HUES64 (cell line): ENCODE measurements around the gene CORO6. TPM values are rescaled to one million over a fixed set of nuclear protein-coding genes. Genes with fewer than 3 reads are reported as not detected.

ENCODE experiments used
- H3K27ac ChIP-seq: 2 replicates; pipeline ENCODE4 v1.7.0; 2013; ENCODE audit warnings: low read depth, low read length, inconsistent platforms
- H3K27me3 ChIP-seq: 2 replicates; pipeline ENCODE4 v1.6.1; 2013; ENCODE audit warnings: mild to moderate bottlenecking, low read length; ENCODE audit not compliant: insufficient read depth
- H3K36me3 ChIP-seq: 2 replicates; pipeline ENCODE4 v1.6.1; 2013; ENCODE audit warnings: mild to moderate bottlenecking, low read length; ENCODE audit not compliant: insufficient read depth
- H3K4me1 ChIP-seq: 2 replicates; pipeline ENCODE4 v1.6.1; 2013; ENCODE audit warnings: mild to moderate bottlenecking, low read length, moderate library complexity; ENCODE audit not compliant: insufficient read depth
- H3K4me3 ChIP-seq: 2 replicates; pipeline ENCODE4 v1.5.1; 2013; ENCODE audit warnings: mild to moderate bottlenecking, low read length, moderate library complexity
- H3K9ac ChIP-seq: 2 replicates; pipeline ENCODE4 v1.6.1; 2013; ENCODE audit warnings: mild to moderate bottlenecking, low read depth, low read length
- H3K9me3 ChIP-seq: 2 replicates; pipeline ENCODE4 v1.6.1; 2013; ENCODE audit warnings: low read depth, low read length; ENCODE audit not compliant: insufficient read depth
- WGBS: fragments of 150-250, 120-280 bp; methylation state at CpG from one replicate; pipeline ENCODE4 v1.1.7; 2013; ENCODE audit warnings: missing lambda C conversion rate; 5-methylcytosine and 5-hydroxymethylcytosine counted together
- polyA plus RNA-seq, 2 experiments: library from polyadenylated mRNA; stranded (reverse); fragments of 50-300 nt; gene quantifications; one replicate each; pipeline ENCODE4 v1.2.3, GENCODE V29; 2013

CORO6 gene
- 1.1 TPM for polyA plus RNA-seq (2013, experiment 1 of 2)
- polyA plus RNA-seq (2013, experiment 2 of 2) = 2.1 TPM

- peaks cover 7% of the 10 kb centered on the region for H3K4me1 ChIP-seq
- H3K9ac ChIP-seq = peak within 1 kb of the TSS; percentile 83
- no peaks in the 10 kb centered on the region for H3K36me3 ChIP-seq
- no peaks in the 10 kb centered on the region for H3K9me3 ChIP-seq
- H3K27ac ChIP-seq = peak within 1 kb of the TSS; percentile 73; the same call in 1 of the 2 replicates
- peak within 1 kb of the TSS; percentile 72 for H3K4me3 ChIP-seq
- peaks cover 50% of the 10 kb centered on the region for H3K27me3 ChIP-seq
- WGBS = 1% methylated on average over 77 of the region's 77 CpGs
These were observed at the start of gene CORO6 for GRCh38 chr17:29622337-29623282. TSS of gene CORO6 (minus strand) at chr17:29622912. CDS start at chr17:29621421, 1,491 bp downstream.

- Histone ChIP-seq H3K9ac (no peak overlapping the region), H3K36me3 (peaks cover 14% of the 10 kb centered on the region), H3K27ac (no peak overlapping the region), H3K4me1 (no peaks in the 10 kb centered on the region), H3K9me3 (no peaks in the 10 kb centered on the region), H3K27me3 (no peaks in the 10 kb centered on the region), H3K4me3 (no peak overlapping the region)
- 95% methylated on average over 5 of the region's 5 CpGs for WGBS
These were observed 48.9 kb upstream of the CORO6 start for GRCh38 chr17:29671661-29672060.

- no peaks in the 10 kb centered on the region for H3K9me3 ChIP-seq
- peaks cover 17% of the 10 kb centered on the region for H3K36me3 ChIP-seq
- no peaks in the 10 kb centered on the region for H3K27me3 ChIP-seq
- no peak overlapping the region for H3K9ac ChIP-seq
- H3K4me3 ChIP-seq = no peak overlapping the region
- H3K4me1 ChIP-seq = no peaks in the 10 kb centered on the region
- H3K27ac ChIP-seq = no peak overlapping the region
These were observed 46.6 kb upstream of the CORO6 start for GRCh38 chr17:29669266-29669665.

GRCh38 chr17:29667969-29668368 lies 45.3 kb upstream of the CORO6 start:
- Histone ChIP-seq H3K27ac (no peak overlapping the region), H3K27me3 (no peaks in the 10 kb centered on the region), H3K9me3 (no peaks in the 10 kb centered on the region), H3K4me3 (no peak overlapping the region), H3K36me3 (peaks cover 17% of the 10 kb centered on the region), H3K9ac (no peak overlapping the region), H3K4me1 (peaks cover 5% of the 10 kb centered on the region)

- no peaks in the 10 kb centered on the region for H3K9me3 ChIP-seq
- peaks cover 7% of the 10 kb centered on the region for H3K4me1 ChIP-seq
- no peaks in the 10 kb centered on the region for H3K27me3 ChIP-seq
- H3K27ac ChIP-seq = no peak overlapping the region
- peaks cover 9% of the 10 kb centered on the region; the same call in 1 of the 2 replicates for H3K36me3 ChIP-seq
- no CpG with 5 or more reads among the region's 1 CpG for WGBS
- no peak overlapping the region for H3K9ac ChIP-seq
- H3K4me3 ChIP-seq = no peak overlapping the region
These were observed 42.7 kb upstream of the CORO6 start for GRCh38 chr17:29665481-29665810.

- H3K9ac ChIP-seq = no peak overlapping the region
- H3K4me3 ChIP-seq = no peak overlapping the region
- no peaks in the 10 kb centered on the region for H3K27me3 ChIP-seq
- peaks cover 9% of the 10 kb centered on the region; the same call in 1 of the 2 replicates for H3K36me3 ChIP-seq
- H3K4me1 ChIP-seq = peaks cover 7% of the 10 kb centered on the region
- no peaks in the 10 kb centered on the region for H3K9me3 ChIP-seq
- H3K27ac ChIP-seq = no peak overlapping the region
- WGBS = 100% methylated on average over 1 of the region's 2 CpGs
These were observed 42.2 kb upstream of the CORO6 start for GRCh38 chr17:29664743-29665480.

- peaks cover 9% of the 10 kb centered on the region; the same call in 1 of the 2 replicates for H3K36me3 ChIP-seq
- no peaks in the 10 kb centered on the region for H3K9me3 ChIP-seq
- H3K27ac ChIP-seq = peak overlapping the region; percentile 46; the same call in 1 of the 2 replicates
These were observed 40.4 kb upstream of the CORO6 start for GRCh38 chr17:29663155-29663554.

GRCh38 chr17:29661213-29661612 lies 38.5 kb upstream of the CORO6 start:
- H3K4me3 ChIP-seq = no peak overlapping the region
- no peak overlapping the region for H3K27ac ChIP-seq
- H3K9ac ChIP-seq = no peak overlapping the region
- WGBS = 89% methylated on average over 2 of the region's 2 CpGs
- peaks cover 7% of the 10 kb centered on the region for H3K4me1 ChIP-seq
- H3K27me3 ChIP-seq = no peaks in the 10 kb centered on the region
- H3K9me3 ChIP-seq = no peaks in the 10 kb centered on the region
- no peaks in the 10 kb centered on the region; the same call in 1 of the 2 replicates for H3K36me3 ChIP-seq

More at GRCh38 chr17:29663155-29663554, 40.4 kb upstream of the CORO6 start:
- H3K27me3 ChIP-seq = no peaks in the 10 kb centered on the region
- peak overlapping the region; percentile 51 for H3K9ac ChIP-seq
- H3K4me1 ChIP-seq = peaks cover 7% of the 10 kb centered on the region
- WGBS = 47% methylated on average over 1 of the region's 1 CpG
- H3K4me3 ChIP-seq = no peak overlapping the region

GRCh38 chr17:29659155-29659554 lies 36.4 kb upstream of the CORO6 start:
- H3K36me3 ChIP-seq = no peaks in the 10 kb centered on the region; the same call in 1 of the 2 replicates
- H3K27ac ChIP-seq = no peak overlapping the region
- peaks cover 7% of the 10 kb centered on the region for H3K4me1 ChIP-seq
- no peak overlapping the region for H3K4me3 ChIP-seq
- no peaks in the 10 kb centered on the region for H3K27me3 ChIP-seq
- H3K9me3 ChIP-seq = no peaks in the 10 kb centered on the region
- 87% methylated on average over 2 of the region's 2 CpGs for WGBS
- H3K9ac ChIP-seq = no peak overlapping the region

- no peaks in the 10 kb centered on the region for H3K9me3 ChIP-seq
- H3K4me3 ChIP-seq = no peak overlapping the region
- WGBS = 92% methylated on average over 6 of the region's 6 CpGs
- no peaks in the 10 kb centered on the region for H3K27me3 ChIP-seq
- H3K4me1 ChIP-seq = no peaks in the 10 kb centered on the region
- H3K9ac ChIP-seq = no peak overlapping the region
- H3K27ac ChIP-seq = no peak overlapping the region
- no peaks in the 10 kb centered on the region; the same call in 1 of the 2 replicates for H3K36me3 ChIP-seq
These were observed 32.6 kb upstream of the CORO6 start for GRCh38 chr17:29655323-29655722.
